Gastroesophageal sphincter (tissue), 4 donors: ENCODE data around the gene SLC36A1. TPM values are rescaled to one million over a fixed set of nuclear protein-coding genes. Genes with fewer than 3 reads are reported as not detected.

Source experiments
- ATAC-seq: fragments of 150-250 bp; one replicate; pipeline ENCODE4 v1.9.1; 2016; ENCODE audit warnings: mild to moderate bottlenecking, moderate library complexity
- H3K27ac ChIP-seq, 4 donors: fragments of 200-600 bp; sonication (generic) in 3 of 4; 1 replicate in 3 of 4; 2 replicates in 1 of 4; pipeline ENCODE4 v1.5.1; 2016 to 2019
- H3K27me3 ChIP-seq: fragments of 200-600 bp; sonication (generic); one replicate; pipeline ENCODE4 v1.5.1; 2019
- H3K36me3 ChIP-seq, 2 donors: fragments of 200-600 bp; sonication (generic); one replicate each; pipeline ENCODE4 v1.5.1; 2019; ENCODE audit warnings: control low read depth in 1 of 2
- H3K4me1 ChIP-seq, 3 donors: fragments of 200-600 bp; sonication (generic); 1 replicate in 2 of 3; 2 replicates in 1 of 3; pipeline ENCODE4 v1.5.1; 2016 to 2019; ENCODE audit warnings: control low read depth in 2 of 3
- H3K4me3 ChIP-seq, 2 donors: fragments of 200-600 bp; sonication (generic); one replicate each; pipeline ENCODE4 v1.5.1; 2019; ENCODE audit warnings: mild to moderate bottlenecking in 1 of 2, moderate library complexity in 1 of 2
- H3K9me3 ChIP-seq, 3 donors: fragments of 200-600 bp; sonication (generic); one replicate each; pipeline ENCODE4 v1.5.1; 2017 to 2019; ENCODE audit warnings: control low read depth in 2 of 3
- CTCF ChIP-seq, 4 experiments: fragments of 200-600 bp in 2 of 4; fragments of 450-650 bp in 2 of 4; sonication (generic) in 1 of 4; IDR thresholded peaks; one replicate each; pipeline ENCODE4 v1.5.1; 2017 to 2019; ENCODE audit warnings: antibody characterized with exemption in 4 of 4, mild to moderate bottlenecking in 2 of 4, moderate library complexity in 2 of 4
- EP300 ChIP-seq: sonication (generic); formaldehyde crosslinking; IDR thresholded peaks from one replicate; pipeline ENCODE4 v1.6.1; 2017; ENCODE audit warnings: antibody characterized with exemption, mild to moderate bottlenecking
- POLR2A ChIP-seq, 2 donors: fragments of 450-650 bp; IDR thresholded peaks; one replicate each; pipeline ENCODE4 v1.6.1; 2017; ENCODE audit warnings: antibody characterized with exemption in 2 of 2, mild to moderate bottlenecking in 2 of 2, moderate library complexity in 1 of 2
- POLR2AphosphoS5 ChIP-seq: sonication (generic); formaldehyde crosslinking; IDR thresholded peaks from one replicate; pipeline ENCODE4 v1.6.1; 2017; ENCODE audit warnings: antibody characterized with exemption
- WGBS, 2 donors: methylation state at CpG; one replicate each; pipeline ENCODE4 v1.1.5; 2018; ENCODE audit warnings: low coverage in 1 of 2; 5-methylcytosine and 5-hydroxymethylcytosine counted together
- total RNA-seq, 4 donors: library from RNA; depleted of rRNA; stranded (reverse); fragments of >200 nt; gene quantifications; one replicate each; pipeline ENCODE4 v1.1.0, GENCODE V29; 2016

Gene SLC36A1
- total RNA-seq, 4 donors from 2014 or later, result 7.0 to 14.0 (median 8.5) TPM

GRCh38 chr5:151509836-151510235, 62.4 kb downstream of the SLC36A1 start:
- ATAC-seq, result no peak
- 83% methylated on average over 1 of the region's 3 CpGs; no CpG with 5 or more reads in 1 of the 2 donors for WGBS, 2 donors
- TF ChIP-seq POLR2A (IDR thresholded peaks at IDR 0.05) (no peak), EP300 (no peak), POLR2AphosphoS5 (no peak), CTCF (IDR thresholded peaks at IDR 0.05) (no peak)

GRCh38 chr5:151517122-151517920, 69.9 kb downstream of the SLC36A1 start:
- H3K4me3 ChIP-seq, result no peak overlapping the region
- no peaks in the 10 kb centered on the region for H3K9me3 ChIP-seq
- TF ChIP-seq POLR2A (IDR thresholded peaks at IDR 0.05) (no peak), CTCF (IDR thresholded peaks at IDR 0.05) (no peak), POLR2AphosphoS5 (no peak)
- H3K27ac ChIP-seq, result no peak overlapping the region
- no peaks in the 10 kb centered on the region for H3K27me3 ChIP-seq
- no peaks in the 10 kb centered on the region for H3K4me1 ChIP-seq
- ATAC-seq, result no peak
- H3K36me3 ChIP-seq, result no peaks in the 10 kb centered on the region
- WGBS, 2 donors, result 85 to 93% methylated on average over 3 to 5 of the region's 8 CpGs

More at GRCh38 chr5:151509836-151510235, 62.4 kb downstream of the SLC36A1 start:
- H3K4me3 ChIP-seq, result no peak overlapping the region
- no peaks in the 10 kb centered on the region for H3K4me1 ChIP-seq
- H3K27me3 ChIP-seq, result no peaks in the 10 kb centered on the region
- H3K36me3 ChIP-seq, result peaks cover 0 to 6% of the 10 kb centered on the region in 2 donors
- no peaks in the 10 kb centered on the region for H3K9me3 ChIP-seq
- H3K27ac ChIP-seq, result no peak overlapping the region

GRCh38 chr5:151520294-151520693, 72.9 kb downstream of the SLC36A1 start:
- Histone ChIP-seq H3K36me3 (no peaks in the 10 kb centered on the region), H3K9me3 (no peaks in the 10 kb centered on the region), H3K27ac (no peak overlapping the region), H3K4me1 (no peaks in the 10 kb centered on the region), H3K27me3 (no peaks in the 10 kb centered on the region), H3K4me3 (no peak overlapping the region)
- 48 to 57% methylated on average over 6 to 7 of the region's 7 CpGs for WGBS, 2 donors
- TF ChIP-seq POLR2AphosphoS5, result no peak
- no peak for TF ChIP-seq CTCF (IDR thresholded peaks at IDR 0.05)
- TF ChIP-seq EP300, result no peak
- TF ChIP-seq POLR2A (IDR thresholded peaks at IDR 0.05), result no peak
- peak; percentile 28 for ATAC-seq

- Histone ChIP-seq H3K27me3 (no peaks in the 10 kb centered on the region), H3K4me1 (no peaks in the 10 kb centered on the region), H3K36me3 (no peaks in the 10 kb centered on the region), H3K4me3 (no peak overlapping the region), H3K27ac (no peak overlapping the region), H3K9me3 (no peaks in the 10 kb centered on the region)
- TF ChIP-seq EP300, result no peak
- TF ChIP-seq POLR2A (IDR thresholded peaks at IDR 0.05), result no peak
- no peak for TF ChIP-seq CTCF (IDR thresholded peaks at IDR 0.05)
- no peak for TF ChIP-seq POLR2AphosphoS5
- WGBS, 2 donors, result 67 to 100% methylated on average over 1 to 5 of the region's 5 CpGs
- no peak for ATAC-seq
These were observed 74.8 kb downstream of the SLC36A1 start for GRCh38 chr5:151522226-151522625.

GRCh38 chr5:151523335-151523734, 75.9 kb downstream of the SLC36A1 start:
- no peak overlapping the region for H3K27ac ChIP-seq
- H3K9me3 ChIP-seq, result no peaks in the 10 kb centered on the region
- no peaks in the 10 kb centered on the region for H3K4me1 ChIP-seq
- H3K27me3 ChIP-seq, result no peaks in the 10 kb centered on the region
- WGBS, 2 donors, result 43 to 67% methylated on average over 1 to 2 of the region's 2 CpGs
- peak in 1 of 4 experiments; percentile 33 for TF ChIP-seq CTCF (IDR thresholded peaks at IDR 0.05)
- no peak for TF ChIP-seq EP300
- H3K36me3 ChIP-seq, result no peaks in the 10 kb centered on the region
- no peak overlapping the region for H3K4me3 ChIP-seq
- no peak for ATAC-seq
